Subcutaneous abdominal adipose tissue (tissue), 5 donors: ENCODE data around the gene CYREN.
A peak's percentile ranks its signal among the peaks of the same experiment; 100 is the strongest.
"Not testable (repeated sequence)": the region's sequence is repeated elsewhere in the genome, so short reads cannot be mapped to it uniquely, and the experiment has no call there.

ENCODE experiments used
- H3K27ac ChIP-seq: one replicate; pipeline ENCODE4 v1.7.0; 2013; ENCODE audit warnings: low read depth, mild to moderate bottlenecking, inconsistent platforms, low read length, moderate library complexity
- H3K27me3 ChIP-seq, 5 donors: one replicate each; pipeline ENCODE4 v1.7.0; 2013; ENCODE audit warnings: low read length in 5 of 5, inconsistent platforms in 1 of 5; ENCODE audit not compliant: control insufficient read depth in 5 of 5, insufficient read depth in 4 of 5
- H3K36me3 ChIP-seq, 5 donors: one replicate each; pipeline ENCODE4 v1.7.0; 2013; ENCODE audit warnings: low read length in 5 of 5; ENCODE audit not compliant: control insufficient read depth in 5 of 5, insufficient read depth in 5 of 5
- H3K4me1 ChIP-seq, 5 donors: one replicate each; pipeline ENCODE4 v1.7.0; 2013; ENCODE audit warnings: low read length in 5 of 5, mild to moderate bottlenecking in 3 of 5, moderate library complexity in 1 of 5; ENCODE audit not compliant: control insufficient read depth in 5 of 5, insufficient read depth in 5 of 5
- H3K4me3 ChIP-seq, 5 donors: one replicate each; pipeline ENCODE4 v1.7.0; 2013; ENCODE audit warnings: low read length in 5 of 5, low read depth in 1 of 5
- H3K9ac ChIP-seq, 5 donors: one replicate each; pipeline ENCODE4 v1.7.0; 2013; ENCODE audit warnings: low read length in 5 of 5, mild to moderate bottlenecking in 4 of 5, moderate library complexity in 3 of 5
- H3K9me3 ChIP-seq, 5 donors: one replicate each; pipeline ENCODE4 v1.7.0; 2013; ENCODE audit warnings: low read length in 5 of 5; ENCODE audit not compliant: control insufficient read depth in 5 of 5
- donor health status: healthy.
- donor health status: healthy.
- donor health status: healthy.
- donor health status: healthy.
- donor health status: healthy.

The CYREN gene, protein sequence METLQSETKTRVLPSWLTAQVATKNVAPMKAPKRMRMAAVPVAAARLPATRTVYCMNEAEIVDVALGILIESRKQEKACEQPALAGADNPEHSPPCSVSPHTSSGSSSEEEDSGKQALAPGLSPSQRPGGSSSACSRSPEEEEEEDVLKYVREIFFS

DNA sequence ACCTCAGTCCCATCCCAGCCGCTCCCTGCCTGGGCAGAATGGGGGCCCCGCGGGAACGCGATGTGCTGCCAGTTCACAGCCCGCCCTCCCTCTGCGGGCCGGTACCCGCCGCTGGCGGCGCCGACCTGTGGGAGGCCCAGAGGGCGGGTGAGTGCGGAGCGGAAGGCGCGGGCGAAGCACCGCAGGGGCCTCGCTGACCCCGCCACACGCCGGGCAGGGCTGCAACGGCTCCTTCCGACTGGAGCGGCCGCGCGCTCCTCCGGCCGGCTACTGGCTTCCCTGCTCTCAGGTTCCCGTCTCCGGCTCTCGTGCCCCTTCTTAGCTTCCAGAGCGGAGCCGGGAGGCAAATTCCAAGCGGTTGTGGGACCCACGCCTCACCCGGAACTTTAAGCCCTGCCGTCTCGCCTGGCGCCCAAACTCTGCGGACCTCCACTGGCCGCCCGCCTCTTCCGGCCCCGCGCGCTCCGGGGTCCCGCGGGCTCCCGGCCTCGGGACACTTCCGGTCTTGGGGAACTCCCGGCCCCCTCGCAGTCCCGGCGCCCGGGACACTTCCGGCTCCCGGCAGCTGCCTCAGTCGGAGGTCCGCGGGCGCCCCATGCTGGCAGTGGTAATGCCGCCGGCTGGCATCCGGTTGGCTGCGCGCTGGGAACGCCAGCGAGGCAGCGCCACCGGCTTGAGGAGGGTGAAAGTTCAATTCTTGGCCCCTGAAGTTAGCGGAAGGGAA lies at the start of gene CYREN:
Gene CYREN (minus strand): TSS at position 434 of the 724 bp plus-strand sequence. CDS start 1,785 bp downstream, outside the sequence.
- Histone ChIP-seq H3K4me3 (peak within 1 kb of the TSS; percentile 76 to 85 (median 83)), H3K36me3 (peaks cover 0 to 35% (median 28%) of the 10 kb centered on the region in 5 donors), H3K9me3 (no peaks in the 10 kb centered on the region), H3K9ac (peak within 1 kb of the TSS; percentile 56 to 98 (median 93)), H3K4me1 (peaks cover 15 to 55% (median 50%) of the 10 kb centered on the region in 5 donors), H3K27me3 (no peaks in the 10 kb centered on the region), H3K27ac (peak within 1 kb of the TSS; percentile 97)

DNA sequence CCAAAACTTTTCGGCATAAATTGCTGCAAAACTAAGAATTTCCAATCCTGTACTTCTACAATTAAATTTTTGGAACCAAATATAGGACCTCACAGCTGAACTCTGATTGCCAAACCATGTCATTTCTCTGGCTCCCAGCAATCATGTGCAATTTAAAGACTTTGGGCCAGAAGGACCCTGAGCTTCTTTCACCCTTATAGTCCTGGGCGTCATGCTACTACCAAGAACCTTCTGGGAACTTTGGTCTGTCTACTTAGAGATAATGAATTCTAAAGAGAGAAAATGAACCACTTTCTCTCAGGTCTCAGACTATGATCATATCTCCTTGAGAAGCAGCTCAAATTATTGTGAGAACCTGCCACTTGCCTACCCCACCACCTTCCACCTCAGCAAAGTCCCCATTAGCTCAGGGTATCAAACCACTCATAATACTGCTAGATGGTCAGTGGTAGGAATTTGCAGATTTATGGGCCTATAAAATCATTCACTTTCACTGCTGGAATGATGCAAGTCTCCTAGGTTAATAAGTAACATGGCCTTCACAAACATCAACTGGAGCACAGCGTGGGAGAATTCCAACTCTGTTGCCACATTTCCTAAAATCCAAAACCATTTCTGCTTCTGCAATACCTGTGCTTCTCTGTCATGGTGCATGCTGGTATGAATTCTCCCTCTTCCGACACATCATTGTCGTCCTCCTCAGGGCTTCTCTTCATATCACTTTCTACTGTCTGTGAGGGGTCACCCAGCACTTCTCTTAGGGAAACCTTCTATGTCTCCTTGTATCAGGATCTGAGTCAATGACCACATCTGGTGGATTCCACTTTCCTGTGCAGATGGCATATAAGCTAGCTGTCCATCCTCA lies 47.4 kb upstream of the CYREN start:
- Histone ChIP-seq H3K36me3 (no peaks in the 10 kb centered on the region), H3K27ac (no peak overlapping the region)

DNA sequence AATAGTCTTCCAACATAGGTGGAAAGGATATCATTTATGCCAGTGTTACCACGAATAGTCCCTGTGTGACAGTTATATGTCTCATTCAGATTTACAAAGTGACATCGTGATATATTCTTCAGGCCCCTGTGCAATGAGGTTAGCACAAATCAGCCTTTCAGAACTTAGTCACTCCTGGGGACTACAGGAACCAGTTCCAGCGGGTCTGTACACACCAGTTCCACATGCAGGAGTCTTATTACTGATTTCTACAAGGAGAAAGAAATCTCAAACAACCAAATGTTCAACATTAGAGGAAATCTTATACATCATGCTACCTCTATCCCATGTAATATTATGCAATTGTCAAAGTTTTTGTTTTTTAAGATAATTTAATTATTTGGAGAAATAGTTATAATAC lies 45.2 kb upstream of the CYREN start:
- no peak overlapping the region for H3K4me3 ChIP-seq
- no peaks in the 10 kb centered on the region for H3K36me3 ChIP-seq
- no peaks in the 10 kb centered on the region for H3K9me3 ChIP-seq
- H3K9ac ChIP-seq, result no peak overlapping the region
- H3K27me3 ChIP-seq, result no peaks in the 10 kb centered on the region
- H3K27ac ChIP-seq, result no peak overlapping the region
- peaks cover 0 to 9% (median 2%) of the 10 kb centered on the region in 5 donors for H3K4me1 ChIP-seq

More for the DNA sequence above, 47.4 kb upstream of the CYREN start:
- H3K4me3 ChIP-seq, result no peak overlapping the region
- H3K27me3 ChIP-seq, result no peaks in the 10 kb centered on the region
- no peaks in the 10 kb centered on the region for H3K9me3 ChIP-seq
- no peaks in the 10 kb centered on the region for H3K4me1 ChIP-seq
- no peak overlapping the region for H3K9ac ChIP-seq

DNA sequence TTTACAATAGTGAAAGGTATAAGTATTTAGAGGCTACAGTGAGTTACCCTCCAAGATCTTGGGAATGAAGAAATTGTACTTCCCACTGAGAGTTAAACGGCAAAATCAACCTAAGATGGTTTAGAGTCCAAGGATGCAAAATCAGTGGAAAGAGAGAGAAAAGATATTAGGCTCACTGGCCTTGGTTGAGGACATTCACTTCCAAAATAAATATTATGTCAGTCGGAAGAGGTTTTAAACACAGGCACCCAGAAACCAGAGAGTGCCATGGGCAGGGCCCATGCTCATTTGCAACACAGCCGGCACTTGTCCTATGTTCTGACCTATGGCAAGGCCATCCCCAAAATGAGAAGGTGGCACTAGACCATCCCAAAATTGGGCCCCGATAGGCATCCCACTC lies 44.7 kb upstream of the CYREN start:
- Histone ChIP-seq H3K4me3 (no peak overlapping the region), H3K4me1 (peaks cover 2 to 14% (median 8%) of the 10 kb centered on the region in 5 donors), H3K27ac (no peak overlapping the region), H3K36me3 (no peaks in the 10 kb centered on the region), H3K27me3 (no peaks in the 10 kb centered on the region), H3K9ac (no peak overlapping the region), H3K9me3 (no peaks in the 10 kb centered on the region)

DNA sequence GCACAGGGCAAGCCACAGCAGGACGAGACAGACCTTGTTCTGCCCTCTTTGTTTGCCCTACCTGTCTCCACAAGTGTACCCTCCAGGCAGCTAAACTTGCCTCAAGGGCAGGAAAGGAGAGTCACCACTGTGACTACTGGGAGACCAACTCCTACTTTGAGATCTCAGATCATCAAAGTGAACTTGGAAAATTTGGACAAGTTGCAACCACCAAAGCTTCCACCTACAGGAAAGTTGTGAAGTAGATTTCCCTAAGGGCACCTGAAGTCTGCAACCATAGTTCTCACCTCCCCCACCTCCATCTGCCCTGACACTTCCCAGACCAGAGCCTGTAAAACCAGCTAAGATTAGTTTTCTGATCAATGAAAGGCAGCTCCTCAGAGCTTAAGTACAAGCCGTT lies 43.3 kb upstream of the CYREN start:
- peaks cover 2 to 23% (median 17%) of the 10 kb centered on the region in 5 donors for H3K4me1 ChIP-seq
- H3K27ac ChIP-seq, result no peak overlapping the region
- H3K27me3 ChIP-seq, result no peaks in the 10 kb centered on the region
- no peak overlapping the region for H3K4me3 ChIP-seq
- H3K9ac ChIP-seq, result no peak overlapping the region
- no peaks in the 10 kb centered on the region for H3K36me3 ChIP-seq
- no peaks in the 10 kb centered on the region for H3K9me3 ChIP-seq

DNA sequence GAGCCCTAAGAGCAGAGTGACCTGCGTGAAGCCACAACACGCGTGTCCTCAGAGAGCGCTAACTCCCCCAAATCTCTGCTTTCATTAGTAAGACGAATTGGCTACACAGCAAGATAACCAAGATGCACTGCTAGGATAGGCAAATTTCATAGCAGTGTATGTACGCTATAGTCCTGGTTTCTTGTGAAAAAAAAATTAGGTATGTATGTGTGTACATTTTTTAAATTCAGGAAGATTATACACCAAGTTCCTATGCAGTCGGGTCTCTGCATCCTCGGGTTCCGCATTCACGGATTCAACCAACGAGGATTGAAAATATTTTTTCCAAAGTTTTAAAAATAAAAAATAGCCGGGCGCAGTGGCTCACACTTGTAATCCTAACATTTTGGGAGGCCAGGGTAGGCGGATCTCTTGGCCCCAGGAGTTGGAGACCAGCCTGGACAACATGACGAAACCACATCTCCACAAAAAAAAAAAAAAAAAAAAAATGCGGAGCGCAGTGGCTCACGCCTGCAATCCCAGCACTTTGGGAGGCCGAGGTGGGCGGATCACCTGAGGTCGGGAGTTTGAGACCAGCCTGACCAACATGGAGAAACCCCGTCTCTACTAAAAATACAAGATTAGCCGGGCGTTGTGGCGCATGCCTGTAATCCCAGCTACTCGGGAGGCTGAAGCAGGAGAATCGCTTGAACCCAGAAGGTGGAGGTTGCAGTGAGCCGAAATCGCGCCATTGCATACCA lies 41.6 kb upstream of the CYREN start:
- Histone ChIP-seq H3K27ac (peak overlapping the region; percentile 90), H3K4me3 (peak overlapping the region; percentile 71 to 97 (median 93)), H3K4me1 (peaks cover 2 to 38% (median 23%) of the 10 kb centered on the region in 5 donors), H3K36me3 (peaks cover 0 to 12% (median 2%) of the 10 kb centered on the region in 5 donors), H3K9ac (peak overlapping the region; percentile 29 to 97 (median 85))
- H3K9me3 ChIP-seq, H3K27me3 ChIP-seq: not testable (repeated sequence)

DNA sequence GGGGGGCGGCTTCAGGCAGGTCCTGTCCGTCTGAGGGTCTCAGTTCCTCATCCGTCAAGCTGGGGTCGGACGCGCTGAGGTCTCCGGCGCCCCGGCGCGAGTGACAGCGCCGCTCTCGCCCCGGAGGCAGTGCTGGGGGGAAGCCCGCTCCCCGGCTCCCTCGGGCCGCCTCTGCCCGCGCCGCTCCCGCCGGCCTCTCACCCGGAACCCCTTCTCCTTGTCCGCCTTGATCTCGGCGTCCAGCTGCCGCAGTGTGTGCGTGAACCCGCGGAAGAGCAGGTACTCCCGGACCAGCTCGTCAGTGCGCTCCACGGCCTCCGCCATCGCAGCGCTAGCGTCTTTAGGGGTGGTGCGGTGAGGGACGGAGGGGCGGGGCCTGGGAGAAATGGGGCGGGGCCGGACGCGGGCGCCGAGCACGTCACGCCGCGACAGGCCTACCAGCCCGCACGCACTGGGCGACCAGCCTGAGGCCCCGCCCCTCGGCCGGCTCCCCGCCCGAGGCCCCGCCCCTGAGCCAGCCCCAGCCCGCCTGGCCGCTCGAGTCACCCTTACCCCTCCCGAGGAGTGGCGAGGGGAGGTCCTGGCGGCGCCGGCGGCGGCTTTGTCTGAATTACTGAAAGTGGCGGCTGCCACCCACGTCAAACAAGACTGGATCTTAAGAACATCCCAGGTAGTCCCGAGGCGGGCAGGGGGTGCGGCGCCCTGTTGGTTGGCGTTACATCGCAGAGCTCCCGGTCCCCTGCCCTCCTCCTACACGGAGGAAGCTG lies 40.9 kb upstream of the CYREN start, which contains the start of gene WDR91:
Gene WDR91 (minus strand): TSS at position 348 of the 767 bp plus-strand sequence. CDS start 24 bp downstream, at position 324.
- Histone ChIP-seq H3K9me3 (no peaks in the 10 kb centered on the region), H3K4me1 (peaks cover 2 to 41% (median 23%) of the 10 kb centered on the region in 5 donors), H3K4me3 (peak within 1 kb of the TSS; percentile 71 to 97 (median 96)), H3K9ac (peak within 1 kb of the TSS; percentile 29 to 97 (median 90)), H3K27ac (peak within 1 kb of the TSS; percentile 90), H3K27me3 (no peaks in the 10 kb centered on the region), H3K36me3 (peaks cover 0 to 12% (median 4%) of the 10 kb centered on the region in 5 donors)

DNA sequence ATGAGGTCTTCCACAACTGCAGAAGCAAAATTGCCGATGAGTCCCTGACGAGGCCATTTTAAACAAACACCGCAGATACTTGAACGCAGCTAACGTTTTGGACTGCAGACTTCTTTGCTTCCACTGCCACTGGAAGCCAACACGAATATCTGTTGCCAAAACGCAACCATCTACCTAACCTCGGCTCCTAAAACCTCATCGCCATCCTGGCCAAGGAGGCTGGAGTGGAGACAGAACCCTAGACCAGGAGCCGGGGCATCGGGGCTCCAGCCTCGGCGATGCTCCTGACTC lies 40.3 kb upstream of the CYREN start:
- peak overlapping the region; percentile 90 for H3K27ac ChIP-seq

More for the DNA sequence above, 40.3 kb upstream of the CYREN start:
- Histone ChIP-seq H3K4me3 (peak overlapping the region; percentile 71 to 97 (median 87)), H3K36me3 (peaks cover 2 to 15% (median 4%) of the 10 kb centered on the region in 5 donors), H3K9me3 (no peaks in the 10 kb centered on the region), H3K27me3 (no peaks in the 10 kb centered on the region), H3K9ac (peak overlapping the region in 4 of 5 donors; percentile 79 to 91 (median 86)), H3K4me1 (peaks cover 2 to 41% (median 23%) of the 10 kb centered on the region in 5 donors)
